HG02885 (cell line): ENCODE data around the gene MEF2D.

Experiments
- ATAC-seq: cut with Tn5 transposase; IDR thresholded peaks from one replicate; pipeline ENCODE4 v1.9.1; 2021; ENCODE audit warnings: mild to moderate bottlenecking; ENCODE audit not compliant: unreplicated experiment, poor library complexity

The MEF2D gene

DNA sequence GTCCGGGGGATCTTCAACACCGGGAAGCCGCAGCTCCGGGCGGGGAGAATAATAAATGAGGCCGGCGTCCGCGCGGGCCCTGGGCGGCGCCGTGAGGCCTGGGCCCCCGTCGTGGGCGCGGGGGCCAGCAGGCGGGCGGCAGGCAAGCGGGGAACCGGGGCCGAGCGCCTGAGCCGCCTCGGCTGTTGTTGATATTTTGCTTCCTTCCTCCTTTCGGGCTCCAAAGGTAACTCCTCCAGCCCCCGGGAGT lies at the start of gene MEF2D:
MEF2D (minus strand) TSS at position 233 of the 250 bp plus-strand sequence. CDS start 17,483 bp downstream, outside the sequence.
- ATAC-seq, result no peak

DNA sequence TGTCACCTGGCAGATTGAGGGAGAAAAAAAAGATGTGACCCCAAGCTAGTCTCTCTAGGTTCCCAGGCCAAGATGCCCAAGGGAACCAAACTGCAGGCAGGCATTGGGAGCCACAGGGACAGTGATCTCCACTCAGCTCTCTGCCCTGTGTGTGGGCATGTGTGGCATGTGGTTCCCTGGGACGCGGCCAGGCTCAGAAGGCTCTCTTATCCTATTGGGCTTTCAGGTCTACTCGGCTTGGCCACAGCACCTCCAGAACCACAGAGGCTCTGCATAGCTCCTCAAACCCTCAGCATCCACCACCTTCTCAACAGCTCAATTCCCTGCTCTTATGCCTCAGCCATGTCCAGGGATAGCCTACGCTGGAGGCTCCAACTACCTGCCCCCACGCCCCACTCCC lies 49.8 kb upstream of the MEF2D start:
- ATAC-seq, result no peak

DNA sequence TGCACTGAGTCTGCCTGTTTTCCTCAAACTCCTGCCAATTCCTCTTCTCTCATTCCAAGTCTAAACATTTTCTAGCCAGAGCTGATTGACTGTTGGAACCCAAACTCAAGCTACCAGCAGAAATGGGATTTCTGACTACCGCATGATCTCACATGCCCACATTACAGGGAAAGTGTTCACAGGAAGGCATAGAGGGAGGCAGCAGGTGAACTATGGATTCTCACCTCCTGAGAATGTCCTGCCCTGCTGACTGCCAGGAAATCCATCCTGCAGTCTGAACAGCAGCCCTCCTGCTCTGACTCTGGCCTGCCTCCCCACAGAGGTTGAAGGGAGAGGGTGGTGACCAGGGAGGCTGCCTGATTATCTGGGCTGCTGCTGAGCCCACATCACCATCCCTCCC lies 49.3 kb upstream of the MEF2D start:
- no peak for ATAC-seq

DNA sequence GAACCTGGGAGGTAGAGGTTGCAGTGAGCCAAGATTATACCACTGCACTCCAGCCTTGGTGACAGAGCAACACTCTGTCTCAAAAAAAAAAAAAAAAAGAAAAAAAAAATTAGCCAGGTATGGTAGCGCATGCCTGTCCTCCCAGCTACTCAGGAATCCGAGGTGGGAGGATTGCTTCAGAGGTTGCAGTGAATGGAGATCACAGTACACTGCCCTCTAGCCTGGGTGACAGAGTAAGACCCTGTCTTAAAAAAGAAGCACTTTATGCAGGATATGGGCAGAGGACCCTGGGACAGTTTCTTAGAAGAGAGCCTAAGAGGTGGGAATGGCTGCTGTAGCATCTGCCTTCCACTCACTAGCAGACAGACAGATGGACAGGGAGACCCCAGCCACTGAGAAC lies 48.8 kb upstream of the MEF2D start:
- no peak for ATAC-seq

DNA sequence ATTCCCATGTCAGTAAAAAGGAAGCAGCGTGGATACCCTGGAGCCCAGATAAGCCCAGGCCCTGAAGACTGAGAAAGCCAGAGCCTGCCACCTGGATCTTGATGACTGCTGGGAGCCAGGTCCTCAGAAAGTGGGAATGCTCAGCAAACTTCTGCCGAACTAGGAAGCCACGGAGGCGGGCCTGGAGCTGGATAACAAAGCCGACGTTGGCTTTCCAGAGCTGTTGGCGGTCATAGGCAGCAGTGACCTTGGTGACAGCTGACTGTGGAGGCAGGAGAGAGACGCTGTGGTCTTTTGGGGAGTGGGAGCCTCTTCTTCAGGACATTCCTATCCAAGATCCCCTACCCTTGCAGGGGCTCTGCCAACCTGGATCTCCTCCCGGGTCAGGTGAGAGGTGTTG lies 47.4 kb upstream of the MEF2D start:
- no peak for ATAC-seq

DNA sequence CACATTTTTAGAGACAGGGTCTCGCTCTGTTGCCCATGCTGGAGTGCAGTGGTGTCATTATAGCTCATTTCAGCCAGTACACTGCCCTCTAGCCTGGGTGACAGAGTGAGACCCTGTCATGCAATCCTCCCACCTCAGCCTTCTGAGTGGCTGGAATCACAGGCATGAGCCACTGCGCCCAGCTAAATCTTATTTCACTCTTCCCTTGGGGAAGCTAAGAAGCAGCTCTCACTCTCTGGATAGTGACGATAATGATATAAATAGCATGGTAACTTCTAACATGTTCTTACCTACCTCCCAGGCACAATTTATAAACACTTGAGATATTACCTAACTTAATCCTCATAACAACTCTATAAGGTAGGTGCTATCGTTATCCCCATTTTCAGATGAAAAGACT lies 46.9 kb upstream of the MEF2D start:
- no peak for ATAC-seq

DNA sequence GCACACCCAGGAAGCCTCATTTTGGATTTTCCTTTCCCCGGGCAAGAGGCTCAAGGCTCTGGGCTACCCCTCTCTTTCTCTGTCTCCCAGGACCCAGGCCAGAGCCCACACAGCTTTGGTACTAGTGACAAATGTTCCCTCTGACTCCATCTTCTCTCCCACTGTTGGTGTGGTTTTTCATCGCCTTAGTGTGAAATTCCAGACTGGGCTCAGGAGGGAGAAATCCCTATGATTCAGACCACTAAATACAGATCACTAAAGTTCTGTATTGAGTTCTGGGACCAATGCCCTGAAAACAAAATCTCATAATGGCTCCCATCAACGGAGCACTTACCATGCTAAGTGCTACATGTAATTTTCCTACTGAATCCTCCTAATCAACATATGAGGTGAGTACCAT lies 45.7 kb upstream of the MEF2D start:
- no peak for ATAC-seq

DNA sequence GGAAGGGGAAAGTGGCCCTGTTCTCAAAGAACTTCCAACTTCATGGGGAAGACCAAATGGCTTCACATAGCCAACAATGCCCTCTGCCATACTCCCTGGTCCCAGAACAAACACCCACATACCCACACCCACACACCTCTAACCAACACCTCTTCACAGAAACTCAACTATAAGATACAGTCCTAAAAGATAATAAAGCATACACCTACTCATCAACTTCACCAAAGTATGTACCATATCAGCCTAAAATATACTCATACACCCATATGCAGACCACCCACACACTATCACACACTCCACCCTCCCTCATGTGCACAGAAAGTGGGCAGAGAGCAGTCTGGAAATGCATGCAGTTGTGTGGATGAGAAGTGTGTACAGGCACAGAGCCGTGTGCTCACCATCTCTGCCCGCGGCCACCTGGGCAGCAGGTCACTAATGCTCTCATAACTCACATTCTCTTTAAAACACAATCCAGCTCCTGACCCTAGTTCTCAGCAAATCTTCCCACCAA lies 44.1 kb upstream of the MEF2D start:
- no peak for ATAC-seq

DNA sequence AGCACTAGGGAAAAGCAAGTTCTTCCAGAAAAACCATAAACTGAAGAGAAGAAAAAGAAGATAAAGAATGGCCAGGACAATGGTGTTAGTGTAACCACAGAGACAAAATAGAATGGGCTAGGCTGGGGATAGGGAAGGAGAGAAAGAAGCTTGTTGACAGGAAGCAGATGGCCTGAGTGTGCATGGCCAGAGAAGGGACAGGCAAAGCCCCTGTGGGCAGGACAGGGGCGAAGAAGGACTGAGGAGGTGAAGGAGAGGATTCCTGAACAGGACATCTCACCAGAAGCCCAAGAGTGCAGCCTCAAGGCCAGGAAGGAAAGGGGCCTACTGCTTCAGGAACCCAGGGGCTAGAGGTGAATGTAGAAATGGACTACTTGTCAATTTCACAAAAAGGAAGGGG lies 42.5 kb upstream of the MEF2D start:
- ATAC-seq, result no peak

DNA sequence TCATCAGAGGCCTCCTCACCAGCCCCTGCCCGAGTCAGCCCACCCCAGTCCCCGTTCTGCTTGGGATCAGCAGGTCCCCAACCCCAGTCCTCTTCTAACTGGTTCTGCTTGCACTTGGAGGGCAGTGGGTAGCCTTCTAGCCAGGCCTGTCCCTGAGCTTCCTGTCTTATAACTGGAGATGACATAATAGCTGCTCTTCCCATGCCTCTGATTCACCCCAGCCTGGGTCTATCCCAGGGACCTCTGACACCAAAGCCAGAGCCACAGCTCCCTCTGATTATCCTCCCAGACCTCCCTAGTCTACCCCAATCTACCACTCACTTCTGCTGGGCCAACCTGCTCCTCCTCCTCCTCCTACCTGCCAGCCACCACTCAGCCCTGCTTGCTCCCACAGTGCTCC lies 40.4 kb upstream of the MEF2D start:
- ATAC-seq, result no peak

DNA sequence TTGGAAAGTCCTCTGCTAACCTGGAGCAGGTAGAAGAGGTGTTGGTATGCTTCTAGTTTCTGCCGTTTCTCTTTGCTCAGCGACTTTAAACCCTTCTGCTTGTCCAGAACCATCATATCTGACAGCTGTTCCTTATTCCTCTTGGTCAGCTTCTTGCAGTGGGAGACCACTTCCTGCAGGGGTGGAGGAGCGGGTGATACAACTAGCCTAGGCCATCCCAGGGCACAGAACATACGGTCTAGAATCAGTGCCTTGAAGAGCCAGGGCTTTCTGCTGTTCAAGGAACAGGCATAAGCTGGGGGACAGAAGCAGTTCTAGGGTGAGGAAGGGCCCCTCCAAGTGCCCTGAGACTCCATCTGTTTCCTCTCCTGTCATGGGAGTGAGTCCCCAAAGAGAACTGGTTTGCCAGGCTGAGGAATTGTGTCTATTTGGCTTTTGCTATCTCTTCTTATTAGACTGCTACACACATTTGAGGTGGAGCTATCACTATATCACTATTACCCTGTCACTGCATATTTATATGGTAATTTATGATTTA lies 39.3 kb upstream of the MEF2D start:
- no peak for ATAC-seq

DNA sequence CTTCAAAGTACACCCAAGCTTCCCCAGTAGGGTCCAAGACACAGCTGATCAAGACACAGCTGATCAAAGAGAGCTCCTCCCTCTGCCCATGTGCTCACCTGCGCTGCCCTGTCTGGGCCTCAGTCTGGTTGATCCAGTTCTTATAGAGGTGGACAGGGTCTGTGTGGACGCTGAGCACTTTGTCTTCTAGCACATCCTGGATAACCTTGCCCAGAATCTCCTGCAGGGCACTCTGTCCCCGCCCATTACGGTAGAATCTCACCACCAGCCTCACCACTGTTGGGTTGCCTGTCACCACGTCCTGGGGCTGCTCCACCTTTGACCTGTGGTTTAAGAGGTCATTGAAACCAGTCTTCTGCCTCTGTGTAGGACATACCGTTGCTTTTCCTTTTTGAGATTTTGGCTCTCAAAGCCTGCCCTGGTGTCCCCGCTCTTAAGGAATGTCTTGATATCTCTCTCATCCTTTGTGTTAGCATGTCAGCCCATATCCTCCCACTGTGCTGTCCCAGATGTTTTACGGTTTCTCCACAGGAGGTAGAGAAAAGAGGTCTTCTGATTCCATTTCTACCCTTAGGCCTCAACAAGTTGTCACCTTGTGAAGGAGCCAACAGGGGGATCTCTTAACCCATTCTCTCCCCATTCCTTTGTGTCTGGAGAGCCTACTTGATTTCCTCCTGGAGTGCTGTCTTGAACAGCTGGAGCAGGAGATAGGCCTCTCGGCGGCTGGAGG lies 38.3 kb upstream of the MEF2D start:
- ATAC-seq, result no peak

DNA sequence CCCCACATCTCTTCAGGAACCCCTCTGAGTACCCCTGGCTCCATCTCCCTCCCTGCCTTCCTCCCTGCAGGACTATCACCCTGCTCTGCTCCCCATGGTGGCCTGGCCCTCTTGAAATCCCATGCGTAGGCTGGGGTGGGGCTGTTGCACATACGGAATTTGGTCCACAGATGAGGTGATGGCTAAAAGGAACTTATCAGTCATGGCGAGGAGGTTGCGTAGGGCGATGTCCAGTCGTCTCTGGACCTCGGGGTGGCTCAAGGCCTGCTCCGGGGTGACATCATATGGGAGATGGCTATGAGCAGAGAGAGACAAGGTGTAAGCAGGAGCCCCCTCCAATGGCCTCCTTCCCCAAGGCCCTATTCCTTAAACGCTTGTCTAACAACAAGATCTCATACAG lies 36.5 kb upstream of the MEF2D start:
- ATAC-seq, result no peak

DNA sequence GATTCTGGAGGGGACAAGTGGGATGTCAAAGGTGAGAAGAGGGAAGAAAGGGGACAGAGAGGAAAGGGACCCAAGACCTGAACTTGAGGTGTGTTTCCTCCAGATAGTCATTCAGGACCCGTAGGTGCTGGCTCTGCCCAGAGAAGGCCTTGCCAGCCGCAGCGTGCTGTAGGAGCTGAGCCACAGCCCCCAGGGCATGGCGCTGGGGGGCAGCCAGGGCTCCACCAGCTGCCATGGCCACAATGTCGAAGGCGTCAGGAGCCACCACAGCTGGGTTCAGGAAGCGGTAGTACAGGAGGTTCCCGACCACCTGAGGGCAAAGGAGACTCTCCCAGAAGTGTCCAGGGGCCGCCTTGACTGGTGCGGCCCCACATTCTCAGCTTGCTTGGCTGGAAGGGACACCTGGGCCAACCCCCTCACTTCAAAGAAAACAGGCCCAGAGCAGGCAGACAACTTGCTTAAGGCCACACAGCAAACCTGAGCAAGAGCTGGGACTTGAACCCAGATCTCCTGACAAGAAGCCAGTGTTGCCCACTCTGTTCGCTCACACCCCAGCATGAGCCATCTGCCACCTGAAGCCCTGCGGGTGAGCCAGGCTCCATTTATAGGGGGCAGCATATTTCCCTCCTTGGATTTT lies 34.0 kb upstream of the MEF2D start:
- no peak for ATAC-seq

DNA sequence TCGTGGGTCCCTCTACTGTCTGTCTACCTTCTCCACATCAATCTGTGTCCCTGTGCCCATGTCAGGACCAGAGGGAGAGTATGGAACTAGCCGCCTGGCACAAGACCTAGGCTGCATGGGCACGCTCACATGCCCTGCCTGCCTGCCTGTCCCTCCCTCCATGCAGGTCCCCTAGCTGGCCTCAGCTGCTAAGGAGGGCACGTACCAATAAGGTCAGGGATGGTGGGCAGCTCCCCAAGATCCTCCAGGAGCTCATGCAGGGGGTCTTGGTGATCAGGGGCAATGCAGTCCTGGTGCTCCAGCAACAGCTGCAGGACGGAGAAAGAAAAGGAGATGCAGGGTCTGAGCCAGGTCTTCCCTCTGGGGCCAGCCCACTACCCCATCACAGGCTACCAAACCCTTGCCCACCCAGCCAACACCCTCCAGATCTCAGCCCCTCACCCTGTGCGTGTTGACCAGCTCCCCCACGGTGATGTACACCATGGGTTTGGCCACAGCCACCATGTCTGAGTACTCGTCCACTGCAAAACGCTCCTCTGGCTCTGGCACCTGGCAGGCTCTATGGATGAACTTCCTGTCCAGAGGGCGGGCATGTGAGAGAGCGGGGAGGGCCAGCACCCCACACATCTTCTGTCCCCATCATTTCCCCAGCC lies 33.1 kb upstream of the MEF2D start:
- ATAC-seq, result no peak

DNA sequence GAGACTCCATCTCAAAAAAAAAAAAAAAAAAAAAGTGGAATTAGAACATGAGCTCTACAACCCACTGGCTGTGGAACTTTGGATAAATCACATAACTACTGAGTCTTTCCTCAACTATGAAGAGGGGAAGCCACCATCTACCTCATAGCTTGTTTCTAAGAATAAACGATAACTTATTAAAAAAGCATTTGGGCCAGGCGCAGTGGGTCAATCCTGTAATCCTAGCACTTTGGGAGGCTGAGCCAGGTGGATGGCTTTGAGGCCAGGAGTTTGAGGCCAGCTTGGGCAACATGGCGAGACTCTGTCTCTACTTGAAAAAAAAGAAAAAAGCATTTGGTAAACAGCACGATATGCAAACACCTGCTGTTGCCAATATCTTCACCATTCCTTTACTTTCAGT lies 31.8 kb upstream of the MEF2D start:
- no peak for ATAC-seq

DNA sequence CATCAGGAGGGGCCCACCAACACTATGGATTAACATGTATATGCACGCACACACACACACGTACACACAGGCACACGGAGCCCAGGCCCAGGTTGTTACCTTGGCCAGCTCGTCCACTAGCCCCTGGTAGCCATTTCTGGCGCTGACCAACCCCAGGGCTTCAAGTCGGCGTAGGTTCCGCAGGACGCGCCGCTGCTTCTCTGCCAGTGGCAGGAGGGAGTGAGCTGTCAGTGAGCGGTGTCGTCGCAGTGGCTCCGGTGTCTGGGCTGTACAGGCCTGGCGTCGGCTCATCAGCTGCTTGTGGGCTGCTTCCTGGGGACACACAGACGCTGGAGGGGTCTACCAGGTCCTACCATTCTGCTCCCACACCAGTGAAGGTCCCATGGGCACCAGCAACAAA lies 29.4 kb upstream of the MEF2D start:
- no peak for ATAC-seq

DNA sequence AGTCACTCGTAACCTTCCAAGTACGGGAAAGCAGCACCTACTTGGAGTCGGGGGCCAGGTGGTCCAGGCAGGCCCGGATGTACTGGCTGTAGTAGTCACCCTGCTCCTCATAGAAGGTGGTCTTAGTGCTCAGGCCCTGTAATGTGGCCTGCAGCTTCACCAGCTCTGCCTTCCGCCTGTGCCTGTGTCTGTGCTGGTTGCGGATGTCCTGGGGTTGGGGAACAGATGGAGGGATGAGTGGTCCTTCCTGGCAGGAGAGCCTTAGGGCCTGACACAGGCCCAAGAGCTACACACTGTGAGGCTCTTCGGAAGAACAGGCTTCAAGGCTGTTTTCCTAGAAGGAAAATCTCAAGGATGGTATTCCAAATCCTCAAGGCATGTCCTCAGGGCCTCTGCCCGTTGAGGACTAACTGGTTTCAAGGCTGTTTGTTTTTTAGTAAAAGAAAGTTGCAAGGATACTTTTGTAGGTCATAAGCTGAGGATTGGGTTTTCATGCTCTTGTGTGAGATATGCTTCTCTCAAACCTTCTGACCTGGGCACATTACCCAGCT lies 28.4 kb upstream of the MEF2D start:
- no peak for ATAC-seq

DNA sequence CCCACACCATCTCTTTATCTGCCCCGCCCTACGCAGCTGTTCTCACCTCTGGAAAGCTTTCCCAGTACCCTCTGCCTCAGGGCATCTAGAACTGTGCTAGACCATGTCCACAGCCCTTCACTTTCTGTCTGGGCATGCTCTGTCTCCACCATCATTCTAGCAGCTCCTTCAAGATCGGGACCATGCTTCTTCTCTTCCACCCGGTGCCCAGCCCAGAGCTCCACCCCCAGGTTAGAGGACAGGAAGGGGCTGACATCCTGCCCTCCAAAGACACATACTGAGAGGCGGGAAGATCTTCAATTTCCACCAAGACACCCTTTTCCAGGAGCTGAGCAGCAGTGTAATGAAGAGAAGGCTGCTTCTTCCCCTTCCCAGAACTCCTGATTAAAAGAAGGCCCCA lies 27.7 kb upstream of the MEF2D start:
- no peak for ATAC-seq

DNA sequence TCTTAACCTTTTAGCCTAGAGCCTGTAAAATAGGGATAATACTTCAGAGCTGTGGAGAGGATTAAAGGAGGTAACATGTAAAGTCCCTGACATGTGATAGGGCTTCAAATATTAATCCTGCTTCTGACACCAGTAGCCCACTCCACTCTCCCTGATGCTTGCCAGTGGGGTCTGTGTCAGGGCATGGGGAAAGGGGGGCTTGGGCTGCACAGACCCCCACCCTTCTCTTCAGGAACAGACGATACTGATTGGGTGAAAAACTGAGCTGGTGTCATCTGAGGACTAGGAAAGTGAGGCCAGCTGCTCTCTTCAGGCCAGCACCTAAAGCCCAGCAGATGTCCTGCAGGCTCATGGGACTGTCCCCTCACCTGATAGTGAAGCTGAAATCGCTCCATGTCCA lies 27.0 kb upstream of the MEF2D start:
- no peak for ATAC-seq

DNA sequence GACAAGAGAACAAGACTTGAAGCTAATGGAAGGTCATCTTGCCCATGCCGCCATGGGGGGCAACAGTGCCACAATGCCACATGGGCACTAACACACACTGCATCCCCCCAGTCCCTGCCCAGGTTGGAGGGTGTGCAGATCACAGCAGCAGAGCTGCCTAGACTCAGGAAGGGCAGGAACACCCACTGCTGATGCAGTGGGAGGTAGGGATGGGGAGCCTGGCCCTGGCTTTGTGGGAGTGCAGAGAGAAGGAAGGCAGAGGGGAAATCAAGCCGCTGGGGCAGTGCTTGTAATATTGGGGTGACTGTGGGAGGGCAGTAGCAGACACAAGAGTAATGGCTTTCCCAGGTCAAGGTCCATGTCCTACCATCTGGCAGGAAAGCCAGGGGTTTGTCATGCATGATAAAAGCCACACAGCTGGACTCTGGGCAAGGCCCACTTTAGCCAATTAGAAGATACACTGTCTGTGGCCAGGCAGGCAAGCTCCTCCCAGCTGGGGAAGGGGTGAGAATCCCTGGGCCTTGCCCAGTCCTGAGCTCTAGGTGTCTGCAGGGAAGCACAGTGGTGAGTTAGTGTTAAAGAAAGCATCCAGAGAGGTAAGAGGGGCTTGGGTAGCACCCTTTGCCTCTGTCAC lies 25.4 kb upstream of the MEF2D start:
- no peak for ATAC-seq
